8988T (cell line): ENCODE data around the gene TTLL12.

Experiments
- DNase-seq: peaks from one replicate; pipeline ENCODE4 v3.0.0; 2011

Gene TTLL12

DNA sequence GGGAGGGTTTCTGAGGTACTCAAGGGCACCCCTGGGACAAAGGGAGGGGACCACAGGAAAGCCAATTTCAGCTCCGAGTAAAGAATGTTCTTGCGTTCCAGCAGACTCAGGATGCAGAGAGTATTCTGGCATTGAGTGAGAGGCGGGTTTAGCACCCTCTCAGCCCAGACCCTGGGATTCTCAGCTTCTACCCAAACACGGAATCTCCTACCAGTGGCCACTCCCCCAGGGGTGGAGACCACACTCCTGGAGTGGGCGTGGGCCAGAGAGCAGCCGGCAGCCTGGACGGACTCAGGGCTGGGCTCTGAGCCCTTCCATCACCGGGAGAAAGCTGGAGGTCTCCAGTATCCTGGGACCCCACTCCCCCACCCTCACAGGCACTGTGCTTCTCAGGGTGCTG, 26.1 kb upstream of the TTLL12 start:
- no peak for DNase-seq

GRCh38 chr22:43212434-43212952, 25.6 kb upstream of the TTLL12 start:
- no peak for DNase-seq

GRCh38 chr22:43211941-43212433, 25.1 kb upstream of the TTLL12 start:
- no peak for DNase-seq

- DNase-seq = no peak
Observed at GRCh38 chr22:43210631-43211515, 23.9 kb upstream of the TTLL12 start.

GRCh38 chr22:43209971-43210370, 23.0 kb upstream of the TTLL12 start:
- DNase-seq = no peak

DNA sequence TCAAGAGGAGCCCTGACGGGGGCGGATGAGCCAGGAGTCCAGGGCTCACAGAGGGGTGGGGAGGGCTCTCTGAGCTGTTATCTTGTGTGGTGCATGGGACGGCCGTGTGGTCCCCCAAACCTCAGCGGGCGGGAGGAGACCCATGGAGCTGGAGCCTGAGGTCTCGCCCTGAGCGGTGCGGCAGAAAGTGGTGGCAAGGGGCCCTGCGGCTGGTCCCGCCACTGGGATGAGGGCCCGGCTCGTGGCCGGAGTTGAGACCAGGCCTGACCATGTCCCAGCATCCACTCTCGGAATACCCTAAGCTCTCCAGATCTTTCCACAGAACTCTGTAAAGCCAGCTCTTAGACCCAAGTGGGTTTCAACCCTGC, 22.6 kb upstream of the TTLL12 start:
- no peak for DNase-seq

DNA sequence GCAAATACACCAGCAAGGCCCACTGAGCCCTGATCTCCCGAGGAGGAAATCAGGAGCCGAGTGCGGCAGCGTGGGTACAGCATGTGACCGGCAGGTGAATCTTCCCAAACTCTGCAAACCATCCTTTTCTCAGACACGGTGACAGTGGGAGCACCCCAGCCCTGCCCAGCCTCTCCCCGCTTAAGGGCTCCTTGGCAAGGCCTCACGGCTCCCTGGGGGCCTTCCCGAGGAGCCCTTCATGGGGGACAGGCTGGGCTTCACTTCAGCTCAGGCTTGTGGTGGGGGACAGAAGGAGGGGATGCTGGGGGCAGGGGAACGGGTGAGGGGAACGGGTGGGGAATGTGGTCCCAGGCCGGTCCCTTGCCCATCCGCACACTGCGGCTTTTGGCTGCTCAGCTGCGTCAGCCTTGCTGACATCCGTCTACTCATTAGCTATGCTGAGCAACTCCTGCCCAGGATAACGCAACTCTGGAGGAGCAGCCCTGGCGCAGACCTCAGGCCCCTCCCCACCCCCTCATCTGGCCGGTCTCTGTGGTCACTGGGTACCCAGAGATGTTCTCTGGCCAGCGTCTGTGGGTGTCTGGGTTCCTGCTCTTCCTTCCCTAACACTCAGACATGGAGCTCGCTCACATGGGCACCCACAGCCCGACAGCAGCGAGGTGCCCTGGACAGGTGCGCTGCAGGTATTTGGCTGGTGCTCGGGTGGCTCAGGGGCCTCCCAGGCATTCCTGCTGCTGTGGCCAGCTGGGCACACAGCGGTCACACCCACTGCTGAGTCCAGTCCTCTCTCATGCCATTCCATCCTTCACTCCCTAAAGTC, 22.0 kb upstream of the TTLL12 start:
- DNase-seq = no peak

DNA sequence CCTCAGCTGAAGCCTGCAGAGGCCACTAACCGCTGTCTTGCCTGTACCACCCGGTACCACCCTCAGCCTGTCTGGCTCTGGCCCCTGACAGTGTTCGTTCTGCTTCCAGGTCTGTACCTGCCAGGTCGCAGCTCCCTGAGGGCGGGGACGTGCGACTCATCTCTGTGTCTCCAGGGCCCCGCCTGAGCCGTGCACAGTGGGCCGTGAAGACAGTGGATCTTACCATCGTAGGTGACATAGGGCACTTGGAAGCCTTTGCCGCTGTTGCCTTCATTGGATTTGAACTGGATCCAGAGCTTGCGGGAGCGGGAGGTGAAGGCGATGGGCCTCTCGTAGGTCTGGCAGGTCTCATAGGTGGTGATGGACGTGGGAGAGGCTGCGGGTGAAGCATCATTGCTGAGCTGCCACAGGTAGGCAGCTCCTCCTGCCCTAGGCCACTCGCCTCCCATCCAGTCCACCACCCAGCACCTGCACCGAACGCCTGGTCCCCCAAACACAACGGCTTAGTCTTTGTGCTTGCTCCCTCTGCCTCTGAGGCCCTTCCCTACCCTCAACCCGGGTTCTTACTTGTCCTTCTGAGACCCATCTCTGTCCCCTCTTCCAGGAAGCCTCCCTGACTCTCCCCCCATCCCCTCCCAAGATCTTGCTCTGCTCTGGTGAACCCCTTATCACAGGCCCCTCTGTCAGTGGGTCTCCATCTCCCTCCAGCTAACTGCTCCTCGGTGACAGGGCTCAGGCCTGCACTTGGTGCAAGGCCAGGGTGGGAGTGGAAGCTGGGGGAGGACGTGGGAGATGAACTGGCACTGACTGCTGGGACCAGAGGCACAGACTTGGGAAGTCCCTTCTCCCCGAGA, 21.1 kb upstream of the TTLL12 start:
- no peak for DNase-seq

DNA sequence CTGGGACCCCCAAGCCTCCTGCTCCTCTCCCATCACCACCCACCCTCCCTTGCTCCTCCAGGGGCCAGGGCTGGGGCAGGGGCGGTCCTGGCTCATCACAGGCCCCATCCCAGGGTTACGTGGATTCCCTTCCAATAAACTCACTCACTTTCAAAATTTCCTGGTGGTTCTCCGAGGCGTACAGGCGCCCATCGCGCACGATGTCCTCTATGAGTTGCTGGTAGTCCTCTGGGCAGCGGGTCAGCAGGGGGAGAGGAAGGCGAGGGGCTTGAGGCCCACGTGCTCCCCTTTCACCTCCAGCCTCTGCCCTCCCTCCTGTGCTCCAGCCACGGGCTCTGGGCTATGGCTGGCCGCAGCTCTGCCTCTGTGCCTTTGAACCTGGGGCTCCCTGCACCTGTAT, 20.5 kb upstream of the TTLL12 start:
- no peak for DNase-seq

GRCh38 chr22:43206509-43207161, 19.7 kb upstream of the TTLL12 start:
- no peak for DNase-seq

- no peak for DNase-seq
Observed at GRCh38 chr22:43205748-43206508, 19.0 kb upstream of the TTLL12 start.

DNA sequence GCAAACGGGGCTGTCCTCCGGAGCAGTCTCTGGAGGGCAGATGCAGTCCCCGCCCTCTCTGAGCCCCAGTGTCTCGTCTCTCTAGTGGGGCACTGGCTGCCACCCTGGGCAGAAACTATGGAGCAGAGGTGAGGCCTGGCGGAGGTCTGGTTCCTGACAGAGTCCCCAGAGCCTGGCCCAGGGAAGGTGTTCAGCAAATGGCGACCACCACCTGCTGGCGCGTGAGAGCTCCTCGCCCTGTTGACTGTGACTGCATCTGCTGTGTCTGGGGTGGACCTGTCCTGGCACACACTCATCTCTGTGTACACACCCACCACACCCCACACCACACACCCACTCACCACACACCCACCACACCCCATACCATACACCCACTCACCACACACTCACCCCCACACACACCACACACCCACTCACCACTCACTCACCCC, 18.3 kb upstream of the TTLL12 start:
- DNase-seq = no peak

DNA sequence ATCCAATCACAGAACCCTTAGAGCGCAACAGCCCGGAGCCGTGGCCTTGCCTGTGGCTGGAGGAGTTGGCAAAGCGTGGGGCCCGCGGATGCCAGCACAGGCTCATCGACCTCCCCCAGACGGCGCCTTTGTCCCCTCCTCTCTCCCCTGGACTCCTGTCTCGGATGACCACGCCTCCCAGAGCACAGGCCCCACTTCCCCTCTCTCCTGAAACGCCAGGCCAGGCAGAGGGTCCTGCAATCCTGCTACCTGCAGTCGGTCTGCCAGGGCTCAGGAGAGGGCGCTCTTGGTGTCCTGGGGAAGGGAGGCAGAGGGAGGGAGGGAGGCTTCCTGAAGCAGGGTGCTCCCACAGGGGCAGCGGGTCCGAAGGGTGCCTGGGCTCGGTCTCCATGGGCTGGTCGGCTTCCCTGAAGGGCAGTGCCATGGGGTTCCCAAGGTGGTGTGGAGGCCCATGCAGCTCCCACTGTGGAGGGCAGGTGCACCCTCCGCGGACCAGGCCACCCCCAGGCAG, 16.6 kb upstream of the TTLL12 start:
- no peak for DNase-seq

GRCh38 chr22:43202756-43203410, 15.9 kb upstream of the TTLL12 start:
- no peak for DNase-seq

DNA sequence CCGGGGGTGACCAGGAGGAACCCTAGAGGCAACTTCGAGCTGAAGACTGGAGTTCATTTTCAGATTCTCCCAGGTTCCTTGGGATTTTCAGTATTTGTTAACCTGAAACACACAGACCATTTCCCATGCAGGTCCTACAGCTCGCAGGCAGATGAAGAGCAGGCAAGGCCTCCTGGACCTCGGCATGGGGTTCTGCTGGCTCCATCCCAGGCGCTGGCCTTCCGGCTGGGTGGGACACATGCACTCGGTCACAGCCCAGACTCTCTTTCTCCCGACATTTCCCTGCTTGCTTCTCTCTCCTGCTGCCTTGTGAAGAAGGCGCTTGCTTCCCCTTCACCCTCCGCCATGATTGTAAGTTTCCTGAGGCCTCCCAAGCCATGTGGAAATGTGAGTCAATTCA, 15.4 kb upstream of the TTLL12 start:
- no peak for DNase-seq

- no peak for DNase-seq
Observed at GRCh38 chr22:43201486-43202219, 14.7 kb upstream of the TTLL12 start.

DNA sequence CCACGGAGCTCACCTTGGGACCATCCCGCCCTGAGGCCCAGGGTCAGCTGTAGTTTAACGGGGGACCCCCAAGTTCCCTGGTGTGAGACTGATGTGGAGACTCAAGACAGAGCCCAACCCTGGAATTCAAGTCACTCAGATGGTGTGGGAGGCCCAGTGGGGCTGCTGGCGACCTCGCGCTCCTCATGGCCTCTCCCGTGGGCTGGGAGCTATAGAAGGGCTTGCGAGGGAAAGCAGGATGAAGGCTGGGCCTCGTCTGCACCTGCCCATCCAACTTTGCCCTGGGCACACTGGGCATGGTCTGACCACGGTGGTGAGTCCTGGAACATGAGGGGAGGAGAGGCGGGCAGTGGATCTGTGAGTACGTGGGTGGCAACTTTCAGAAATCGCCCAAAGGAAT, 13.6 kb upstream of the TTLL12 start:
- DNase-seq = no peak

GRCh38 chr22:43200031-43200430, 13.1 kb upstream of the TTLL12 start:
- no peak for DNase-seq

- DNase-seq = no peak
Observed at GRCh38 chr22:43199541-43199940, 12.6 kb upstream of the TTLL12 start.

DNA sequence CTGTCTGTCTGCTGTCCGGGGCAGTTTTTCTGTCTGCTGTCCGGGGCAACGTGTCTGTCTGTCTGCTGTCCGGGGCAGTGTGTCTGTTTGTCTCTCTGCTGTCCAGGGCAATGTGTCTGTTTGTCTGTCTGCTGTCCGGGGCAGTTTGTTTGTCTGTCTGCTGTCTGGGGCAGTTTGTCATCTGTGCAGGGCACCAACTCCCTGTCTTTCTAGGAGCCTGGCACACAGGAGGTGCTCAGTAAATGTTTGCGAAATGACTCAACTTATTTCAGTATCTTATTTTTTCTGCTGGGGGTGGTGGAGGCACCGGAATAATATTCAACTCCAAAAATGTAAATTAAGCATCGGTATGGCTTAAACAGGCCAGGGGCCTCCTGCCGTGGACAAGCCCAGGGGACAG, 12.0 kb upstream of the TTLL12 start:
- DNase-seq = no peak
